Measurements from ENCODE around the gene KIF20A. TPM values are rescaled to one million over a fixed set of nuclear protein-coding genes. Genes with fewer than 3 reads are reported as not detected.

KIF20A gene
- polyA plus RNA-seq, 2 of the 4 experiments (the other 2 are of a cell fraction) = 37.4 to 45.0 TPM

DNA sequence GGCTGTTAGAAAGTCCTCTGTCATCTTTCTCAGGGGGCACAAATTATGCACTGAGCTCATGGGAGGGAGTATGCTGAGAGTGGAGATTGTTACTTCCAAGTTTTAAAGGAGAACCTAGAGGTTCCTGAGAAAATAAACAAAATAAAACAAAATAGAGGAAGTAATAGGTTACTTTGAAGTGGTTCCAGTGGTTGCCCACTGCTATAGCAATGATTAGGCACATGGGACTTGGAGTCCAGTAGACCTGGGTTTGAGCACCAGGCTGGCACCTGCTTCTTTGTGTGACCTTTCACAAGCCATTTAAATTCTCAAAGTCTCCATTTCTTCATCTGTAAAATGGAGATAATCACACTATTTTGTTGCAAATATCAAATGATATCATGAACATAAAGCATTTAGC is 48.0 kb downstream of the KIF20A start (continued):
- TF ChIP-seq FOXS1 (CRISPR knock-in tag; IDR thresholded peaks at IDR 0.05) = no peak
- TF ChIP-seq EP300 (IDR thresholded peaks at IDR 0.05) = no peak

DNA sequence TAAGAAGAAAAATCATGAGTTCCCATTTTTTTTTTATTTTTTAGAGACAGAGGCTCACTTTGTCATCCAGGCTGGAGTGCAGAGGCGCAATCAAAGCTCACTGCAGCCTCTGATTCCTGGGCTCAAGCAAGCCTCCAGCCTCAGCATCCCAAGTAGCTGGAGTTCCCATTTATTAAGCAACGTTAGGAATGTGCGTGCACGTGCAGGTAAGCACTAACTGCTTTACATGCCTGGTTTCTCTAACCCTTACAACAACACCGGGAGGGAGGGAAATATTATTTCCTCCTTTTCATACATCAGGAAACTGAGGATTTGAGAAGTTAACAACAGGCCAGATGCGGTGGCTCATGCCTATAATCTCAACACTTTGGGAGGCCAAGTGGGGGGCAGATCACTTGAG is 50.5 kb downstream of the KIF20A start:
- ChIA-PET CTCF (interaction anchor here (0.6 to 2.6 kb wide), 3 partner anchors 41 to 123 kb away, joined by 3 to 8 read pairs (median 5); partner anchors contain the start of gene KDM3B), POLR2A (interaction anchor here (1.5 kb wide), 1 partner anchor 108 kb away, joined by 5 read pairs; the partner anchor contains the start of gene FAM53C)
- TF ChIP-seq, protein P1, sequence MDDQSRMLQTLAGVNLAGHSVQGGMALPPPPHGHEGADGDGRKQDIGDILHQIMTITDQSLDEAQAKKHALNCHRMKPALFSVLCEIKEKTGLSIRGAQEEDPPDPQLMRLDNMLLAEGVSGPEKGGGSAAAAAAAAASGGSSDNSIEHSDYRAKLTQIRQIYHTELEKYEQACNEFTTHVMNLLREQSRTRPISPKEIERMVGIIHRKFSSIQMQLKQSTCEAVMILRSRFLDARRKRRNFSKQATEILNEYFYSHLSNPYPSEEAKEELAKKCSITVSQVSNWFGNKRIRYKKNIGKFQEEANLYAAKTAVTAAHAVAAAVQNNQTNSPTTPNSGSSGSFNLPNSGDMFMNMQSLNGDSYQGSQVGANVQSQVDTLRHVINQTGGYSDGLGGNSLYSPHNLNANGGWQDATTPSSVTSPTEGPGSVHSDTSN (IDR thresholded peaks at IDR 0.05) = no peak
- TF ChIP-seq HDAC2 (IDR thresholded peaks at IDR 0.05) (no peak), NFE2L2 (conservative IDR thresholded peaks at IDR 0.05; ENCODE audit: low read length) (no peak), HMGXB4 (CRISPR knock-in tag; IDR thresholded peaks at IDR 0.05; ENCODE audit: borderline replicate concordance) (no peak), HOXB13 (CRISPR knock-in tag; IDR thresholded peaks at IDR 0.05; ENCODE audit: low read depth) (no peak), SMC3 (IDR thresholded peaks at IDR 0.05) (no peak), PHF8 (IDR thresholded peaks at IDR 0.05; ENCODE audit: borderline replicate concordance, low read depth) (no peak), ZC3H11A (IDR thresholded peaks at IDR 0.05) (no peak), RARB (CRISPR knock-in tag; IDR thresholded peaks at IDR 0.05) (no peak), E2F6 (IDR thresholded peaks at IDR 0.05; ENCODE audit: borderline replicate concordance, low read depth) (no peak), RNF2 (IDR thresholded peaks at IDR 0.05; ENCODE audit: borderline replicate concordance, low read depth) (no peak), SREBF2 (IDR thresholded peaks at IDR 0.05) (no peak), POLR2A (IDR thresholded peaks at IDR 0.05; ENCODE audit: low read length) (no peak), HOXB5 (CRISPR knock-in tag; IDR thresholded peaks at IDR 0.05) (no peak), REST (IDR thresholded peaks at IDR 0.05) (no peak), NR3C1 (IDR thresholded peaks at IDR 0.05) (no peak), EHMT2 (IDR thresholded peaks at IDR 0.05; ENCODE audit: low read depth) (no peak)
- H3K27ac ChIP-seq = peak overlapping the region in 1 of 2 experiments; percentile 59; a peak in 2 of 6 replicates
- 89% methylated on average over 6 of the region's 6 CpGs for WGBS (ENCODE audit: missing lambda C conversion rate)
- H3K4me2 ChIP-seq = no peak overlapping the region
- FAIRE-seq (no peak), DNase-seq (ENCODE audit: low read depth in 1 of 2, low spot score in 1 of 2) (no peak), ATAC-seq (no peak)
- no peak overlapping the region for H3K4me3 ChIP-seq
- H3K4me1 ChIP-seq = peaks cover 16% of the 10 kb centered on the region
- peaks cover 20% of the 10 kb centered on the region for H3K9me3 ChIP-seq
